SK-N-SH (cell line): Measurements from ENCODE around the gene TCOF1. TPM values are rescaled to one million over a fixed set of nuclear protein-coding genes. Genes with fewer than 3 reads are reported as not detected.

Source experiments
- CTCF ChIA-PET: fragments of 300-600, 350-600 bp; formaldehyde crosslinking; extraction: SDS; loops from one replicate; lab custom pipeline; 2021; lab: Yijun Ruan, JAX
- POLR2A ChIA-PET: fragments of 350-600 bp; sonication (Branson Sonifier 250); formaldehyde crosslinking; extraction: SDS; loops from one replicate; lab custom pipeline; 2020; ENCODE audit warnings: antibody characterized with exemption, inconsistent platforms; lab: Yijun Ruan, JAX
- DNase-seq: peaks from one replicate; pipeline ENCODE4 v3.0.0; 2012
- H2AFZ ChIP-seq: fragments of 200-600 bp; sonication (generic); 2 replicates; pipeline ENCODE4 v1.8.1; 2016; ENCODE audit warnings: antibody characterized with exemption, mild to moderate bottlenecking, low read depth
- H3F3A ChIP-seq: fragments of 200-600 bp; sonication (generic); replicated peaks from 2 replicates; pipeline ENCODE3; 2016; ENCODE audit warnings: antibody characterized with exemption, mild to moderate bottlenecking; ENCODE audit not compliant: insufficient read depth
- H3K27ac ChIP-seq, 2 experiments: fragments of 200-500 bp in 1 of 2; fragments of 200-600 bp in 1 of 2; sonication (Bioruptor generic) in 1 of 2; sonication (generic), shearing (Covaris generic) in 1 of 2; 2 replicates each; pipeline versions ENCODE4 v1.5.1 to v1.6.1; 2014 to 2016; ENCODE audit warnings: low read depth in 2 of 2, inconsistent platforms in 1 of 2, low read length in 1 of 2, mild to moderate bottlenecking in 1 of 2, mixed read lengths in 1 of 2
- H3K27me3 ChIP-seq: fragments of 200-600 bp; sonication (generic), shearing (Covaris generic); 2 replicates; pipeline ENCODE4 v1.6.1; 2016; ENCODE audit warnings: mixed run types; ENCODE audit not compliant: insufficient read depth
- H3K36me3 ChIP-seq, 2 experiments: fragments of 200-500 bp in 1 of 2; fragments of 200-600 bp in 1 of 2; sonication (Bioruptor generic) in 1 of 2; sonication (generic) in 1 of 2; replicated peaks in 1 of 2; 2 replicates each; pipeline versions ENCODE3 to v1.5.1; 2014 to 2016; ENCODE audit warnings: low read length in 1 of 2, mild to moderate bottlenecking in 1 of 2; ENCODE audit not compliant: insufficient read depth in 2 of 2, control insufficient read depth in 1 of 2
- H3K4me1 ChIP-seq, 2 experiments: fragments of 200-500 bp in 1 of 2; fragments of 200-600 bp in 1 of 2; sonication (Bioruptor generic) in 1 of 2; sonication (generic), shearing (Covaris generic) in 1 of 2; 2 replicates each; pipeline versions ENCODE4 v1.5.1 to v1.6.1; 2014 to 2016; ENCODE audit warnings: low read depth in 1 of 2, low read length in 1 of 2, mixed run types in 1 of 2; ENCODE audit not compliant: insufficient read depth in 2 of 2, control insufficient read depth in 1 of 2
- H3K4me2 ChIP-seq: fragments of 200-600 bp; sonication (generic), shearing (Covaris generic); 2 replicates; pipeline ENCODE4 v1.6.1; 2017; ENCODE audit warnings: mixed run types
- H3K4me3 ChIP-seq, 2 experiments: fragments of 200-500 bp in 1 of 2; fragments of 200-600 bp in 1 of 2; sonication (Bioruptor generic) in 1 of 2; sonication (generic), shearing (Covaris generic) in 1 of 2; 2 replicates each; pipeline versions ENCODE4 v1.5.1 to v1.8.1; 2014 to 2016; ENCODE audit warnings: low read depth in 2 of 2, inconsistent platforms in 1 of 2, low read length in 1 of 2, mild to moderate bottlenecking in 1 of 2, mixed read lengths in 1 of 2, moderate library complexity in 1 of 2
- H3K79me2 ChIP-seq: fragments of 200-600 bp; sonication (generic); 2 replicates; pipeline ENCODE4 v1.8.1; 2017; ENCODE audit warnings: mild to moderate bottlenecking; ENCODE audit not compliant: insufficient read depth
- H3K9ac ChIP-seq: fragments of 200-600 bp; sonication (generic); 2 replicates; pipeline ENCODE4 v1.6.1; 2017; ENCODE audit warnings: mixed run types
- H3K9me2 ChIP-seq: fragments of 200-600 bp; sonication (generic); 2 replicates; pipeline ENCODE4 v1.6.1; 2017; ENCODE audit warnings: mixed run types
- H3K9me3 ChIP-seq: fragments of 200-600 bp; sonication (generic); 2 replicates; pipeline ENCODE4 v1.6.1; 2017; ENCODE audit warnings: mixed run types, mild to moderate bottlenecking, moderate library complexity
- H4K20me1 ChIP-seq: fragments of 200-600 bp; sonication (generic); 2 replicates; pipeline ENCODE4 v1.6.1; 2017; ENCODE audit warnings: mild to moderate bottlenecking, mixed run types; ENCODE audit not compliant: insufficient read depth
- ELF1 ChIP-seq: IDR thresholded peaks from 2 replicates; pipeline ENCODE4 v1.4.0; 2012
- FOSL2 ChIP-seq: IDR thresholded peaks from 2 replicates; pipeline ENCODE4 v1.4.0; 2012; ENCODE audit warnings: low read depth, mild to moderate bottlenecking, moderate library complexity, borderline replicate concordance
- FOXM1 ChIP-seq: IDR thresholded peaks from 2 replicates; pipeline ENCODE4 v1.4.0; 2012; ENCODE audit warnings: low read depth, mild to moderate bottlenecking
- GABPA ChIP-seq: IDR thresholded peaks from 2 replicates; pipeline ENCODE4 v1.4.0; 2012; ENCODE audit warnings: low read depth, mild to moderate bottlenecking
- GATA2 ChIP-seq: sonication (generic); formaldehyde crosslinking; IDR thresholded peaks from 2 replicates; pipeline ENCODE4 v1.5.0; 2020; ENCODE audit warnings: mild to moderate bottlenecking, missing genetic modification reagents
- NFIC ChIP-seq: IDR thresholded peaks from 2 replicates; pipeline ENCODE4 v1.4.0; 2012; ENCODE audit warnings: borderline replicate concordance
- NRF1 ChIP-seq: IDR thresholded peaks from 2 replicates; pipeline ENCODE4 v1.6.1; 2012; ENCODE audit warnings: low read depth, mild to moderate bottlenecking, low read length
- TAF1 ChIP-seq: IDR thresholded peaks from 2 replicates; pipeline ENCODE4 v1.6.1; 2012; ENCODE audit warnings: low read depth, mild to moderate bottlenecking, low read length, moderate library complexity, borderline replicate concordance
- TCF12 ChIP-seq: IDR thresholded peaks from 2 replicates; pipeline ENCODE4 v1.4.0; 2012
- TEAD4 ChIP-seq: IDR thresholded peaks from 2 replicates; pipeline ENCODE4 v1.4.0; 2012; ENCODE audit warnings: mild to moderate bottlenecking, borderline replicate concordance; ENCODE audit not compliant: insufficient read depth
- YY1 ChIP-seq: IDR thresholded peaks from 2 replicates; pipeline ENCODE4 v1.4.0; 2012; ENCODE audit warnings: low read depth, mild to moderate bottlenecking
- WGBS: methylation state at CpG from one replicate; pipeline ENCODE4 v1.1.6; 2017; ENCODE audit warnings: low lambda C conversion rate; 5-methylcytosine and 5-hydroxymethylcytosine counted together
- polyA plus RNA-seq, 3 experiments: library from polyadenylated mRNA; depleted of rRNA; stranded (reverse); fragments of >200 nt; gene quantifications; 2 replicates each; pipeline ENCODE4 v1.2.3, GENCODE V29; 2012
- TF ChIP-seq, protein P1 (sequence below): fragments of 200-600 bp; sonication (generic); IDR thresholded peaks from 2 replicates; pipeline ENCODE4 v1.6.1; 2017; ENCODE audit warnings: antibody characterized with exemption, mild to moderate bottlenecking, moderate library complexity
- TF ChIP-seq, protein P2 (sequence below): IDR thresholded peaks from 2 replicates; pipeline ENCODE4 v1.4.0; 2012; ENCODE audit warnings: low read depth, borderline replicate concordance
- TF ChIP-seq, protein P3 (sequence below): fragments of 150-350 bp; IDR thresholded peaks from 2 replicates; pipeline ENCODE4 v1.6.1; 2016; ENCODE audit warnings: mild to moderate bottlenecking, low read depth, low read length

TCOF1 gene
- polyA plus RNA-seq, 1 of the 3 experiments (the other 2 are of a cell fraction) = 33.0 TPM

DNA sequence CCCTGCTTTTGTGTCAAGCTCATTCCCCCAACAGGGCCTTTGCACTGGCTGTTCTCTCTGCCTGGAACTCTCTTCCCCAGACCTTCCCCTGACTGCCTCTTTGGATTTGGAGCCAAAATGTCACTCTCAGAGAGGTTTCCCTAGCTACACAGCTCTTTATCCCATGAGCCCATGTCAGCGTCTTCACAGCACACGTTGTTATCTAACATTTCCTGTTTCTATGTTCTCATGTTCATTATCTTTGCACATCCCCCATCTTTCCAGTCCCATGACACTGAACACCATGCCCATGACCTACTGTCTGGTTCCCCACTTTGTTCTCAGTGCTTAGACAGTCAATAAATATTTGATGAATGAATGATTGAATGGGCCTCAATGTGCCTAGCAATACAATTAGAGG is 28.5 kb upstream of the TCOF1 start:
- ChIA-PET POLR2A (no interaction called here), CTCF (interaction anchor here (5.5 kb wide), 1 partner anchor 21 kb away, joined by 27 read pairs; no protein-coding TSS in a partner anchor)
- no peaks in the 10 kb centered on the region for H3K9me2 ChIP-seq
- no peaks in the 10 kb centered on the region for H3K9me3 ChIP-seq
- no peak overlapping the region for H3K4me2 ChIP-seq
- H3K4me3 ChIP-seq = no peak overlapping the region
- no peak overlapping the region for H3K27ac ChIP-seq
- H3K9ac ChIP-seq = no peak overlapping the region
- no peaks in the 10 kb centered on the region for H3K36me3 ChIP-seq
- WGBS = 75% methylated on average over 2 of the region's 2 CpGs
- H2AFZ ChIP-seq = no peak overlapping the region
- H3F3A ChIP-seq = no peaks in the 10 kb centered on the region
- TF ChIP-seq NFIC (no peak), ELF1 (no peak), TCF12 (no peak), YY1 (no peak)
- TF ChIP-seq, protein P1, sequence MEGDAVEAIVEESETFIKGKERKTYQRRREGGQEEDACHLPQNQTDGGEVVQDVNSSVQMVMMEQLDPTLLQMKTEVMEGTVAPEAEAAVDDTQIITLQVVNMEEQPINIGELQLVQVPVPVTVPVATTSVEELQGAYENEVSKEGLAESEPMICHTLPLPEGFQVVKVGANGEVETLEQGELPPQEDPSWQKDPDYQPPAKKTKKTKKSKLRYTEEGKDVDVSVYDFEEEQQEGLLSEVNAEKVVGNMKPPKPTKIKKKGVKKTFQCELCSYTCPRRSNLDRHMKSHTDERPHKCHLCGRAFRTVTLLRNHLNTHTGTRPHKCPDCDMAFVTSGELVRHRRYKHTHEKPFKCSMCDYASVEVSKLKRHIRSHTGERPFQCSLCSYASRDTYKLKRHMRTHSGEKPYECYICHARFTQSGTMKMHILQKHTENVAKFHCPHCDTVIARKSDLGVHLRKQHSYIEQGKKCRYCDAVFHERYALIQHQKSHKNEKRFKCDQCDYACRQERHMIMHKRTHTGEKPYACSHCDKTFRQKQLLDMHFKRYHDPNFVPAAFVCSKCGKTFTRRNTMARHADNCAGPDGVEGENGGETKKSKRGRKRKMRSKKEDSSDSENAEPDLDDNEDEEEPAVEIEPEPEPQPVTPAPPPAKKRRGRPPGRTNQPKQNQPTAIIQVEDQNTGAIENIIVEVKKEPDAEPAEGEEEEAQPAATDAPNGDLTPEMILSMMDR = no peak
- TF ChIP-seq, protein P2, sequence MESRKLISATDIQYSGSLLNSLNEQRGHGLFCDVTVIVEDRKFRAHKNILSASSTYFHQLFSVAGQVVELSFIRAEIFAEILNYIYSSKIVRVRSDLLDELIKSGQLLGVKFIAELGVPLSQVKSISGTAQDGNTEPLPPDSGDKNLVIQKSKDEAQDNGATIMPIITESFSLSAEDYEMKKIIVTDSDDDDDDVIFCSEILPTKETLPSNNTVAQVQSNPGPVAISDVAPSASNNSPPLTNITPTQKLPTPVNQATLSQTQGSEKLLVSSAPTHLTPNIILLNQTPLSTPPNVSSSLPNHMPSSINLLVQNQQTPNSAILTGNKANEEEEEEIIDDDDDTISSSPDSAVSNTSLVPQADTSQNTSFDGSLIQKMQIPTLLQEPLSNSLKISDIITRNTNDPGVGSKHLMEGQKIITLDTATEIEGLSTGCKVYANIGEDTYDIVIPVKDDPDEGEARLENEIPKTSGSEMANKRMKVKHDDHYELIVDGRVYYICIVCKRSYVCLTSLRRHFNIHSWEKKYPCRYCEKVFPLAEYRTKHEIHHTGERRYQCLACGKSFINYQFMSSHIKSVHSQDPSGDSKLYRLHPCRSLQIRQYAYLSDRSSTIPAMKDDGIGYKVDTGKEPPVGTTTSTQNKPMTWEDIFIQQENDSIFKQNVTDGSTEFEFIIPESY = no peak
- TF ChIP-seq, protein P3, sequence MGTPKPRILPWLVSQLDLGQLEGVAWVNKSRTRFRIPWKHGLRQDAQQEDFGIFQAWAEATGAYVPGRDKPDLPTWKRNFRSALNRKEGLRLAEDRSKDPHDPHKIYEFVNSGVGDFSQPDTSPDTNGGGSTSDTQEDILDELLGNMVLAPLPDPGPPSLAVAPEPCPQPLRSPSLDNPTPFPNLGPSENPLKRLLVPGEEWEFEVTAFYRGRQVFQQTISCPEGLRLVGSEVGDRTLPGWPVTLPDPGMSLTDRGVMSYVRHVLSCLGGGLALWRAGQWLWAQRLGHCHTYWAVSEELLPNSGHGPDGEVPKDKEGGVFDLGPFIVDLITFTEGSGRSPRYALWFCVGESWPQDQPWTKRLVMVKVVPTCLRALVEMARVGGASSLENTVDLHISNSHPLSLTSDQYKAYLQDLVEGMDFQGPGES = no peak
- H3K79me2 ChIP-seq = no peaks in the 10 kb centered on the region
- peaks cover 0 to 4% of the 10 kb centered on the region in 2 experiments; a peak in 1 of 4 replicates for H3K4me1 ChIP-seq
- H4K20me1 ChIP-seq = no peaks in the 10 kb centered on the region
- H3K27me3 ChIP-seq = no peaks in the 10 kb centered on the region
- no peak for DNase-seq

DNA sequence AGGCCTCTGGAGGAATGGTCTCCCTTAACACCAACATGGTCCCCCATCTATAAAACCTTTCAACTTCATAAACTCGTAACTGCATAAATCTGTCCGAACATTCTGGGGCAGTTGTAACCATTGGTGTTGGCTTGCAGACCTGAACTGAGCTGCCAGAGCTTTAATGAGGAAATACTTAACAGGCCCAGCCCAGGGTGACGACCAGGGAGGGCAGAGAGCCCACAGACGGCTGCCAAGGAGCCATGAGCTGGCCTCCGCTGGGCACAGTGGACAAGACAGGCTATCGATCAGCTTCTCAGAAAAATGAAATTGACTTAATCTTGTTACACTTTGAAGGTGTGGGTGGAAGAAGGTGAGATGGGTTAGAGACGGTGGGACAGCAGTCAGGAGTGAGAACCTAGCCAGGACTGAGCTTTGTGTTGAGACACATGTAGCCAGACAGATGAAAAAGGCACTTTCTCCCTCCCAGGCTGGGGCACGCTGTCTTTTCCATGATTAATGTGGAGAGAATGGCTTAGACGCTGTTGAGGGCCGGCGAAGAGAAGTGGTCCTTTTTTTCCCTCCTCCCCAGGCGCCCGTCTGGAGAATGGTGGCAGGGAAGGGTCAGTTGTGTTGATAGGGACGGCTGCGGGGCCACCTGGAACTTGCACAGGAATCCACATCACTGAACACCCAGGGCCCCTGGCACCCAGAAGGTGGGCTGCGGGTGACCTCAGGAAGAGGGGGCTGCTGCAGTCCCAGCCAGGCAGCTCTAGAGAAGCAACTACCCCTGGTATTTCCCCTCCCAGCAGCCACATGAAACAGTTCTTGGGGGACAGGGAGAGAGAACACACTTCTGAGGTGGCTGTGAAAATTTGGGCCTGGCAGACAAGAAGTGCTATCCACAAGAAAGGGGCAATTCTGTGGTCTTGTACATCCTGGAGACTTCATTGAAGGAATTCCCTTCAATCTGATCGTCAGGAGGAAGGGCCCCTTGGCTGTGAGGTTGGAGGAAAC is 27.3 kb upstream of the TCOF1 start:
- no peaks in the 10 kb centered on the region for H4K20me1 ChIP-seq
- no peaks in the 10 kb centered on the region for H3K27me3 ChIP-seq
- WGBS = 92% methylated on average over 14 of the region's 17 CpGs
- no peak overlapping the region for H2AFZ ChIP-seq
- no peak overlapping the region for H3K4me2 ChIP-seq
- H3K27ac ChIP-seq = no peak overlapping the region
- ChIA-PET POLR2A (no interaction called here), CTCF (interaction anchor here (1.4 to 5.5 kb wide), 2 partner anchors 9 to 20 kb away, joined by 4 to 27 read pairs; no protein-coding TSS in a partner anchor)
- H3K9me3 ChIP-seq = no peaks in the 10 kb centered on the region
- H3F3A ChIP-seq = no peaks in the 10 kb centered on the region
- H3K4me3 ChIP-seq = no peak overlapping the region
- DNase-seq = no peak
- H3K9me2 ChIP-seq = no peaks in the 10 kb centered on the region
- H3K9ac ChIP-seq = no peak overlapping the region
- H3K4me1 ChIP-seq = peaks cover 0 to 4% of the 10 kb centered on the region in 2 experiments; a peak in 1 of 4 replicates
- no peaks in the 10 kb centered on the region for H3K36me3 ChIP-seq
- no peaks in the 10 kb centered on the region for H3K79me2 ChIP-seq
- no peak for TF ChIP-seq GATA2 (CRISPR knock-in tag)
- TF ChIP-seq, protein P1 = no peak
- TF ChIP-seq GABPA = no peak
- TF ChIP-seq TEAD4 = no peak
- no peak for TF ChIP-seq TAF1
- no peak for TF ChIP-seq NRF1
- no peak for TF ChIP-seq FOSL2
- TF ChIP-seq FOXM1 = no peak
